Right atrium auricular region (tissue), 2 donors: ENCODE measurements around the gene SMCR8. TPM values are rescaled to one million over a fixed set of nuclear protein-coding genes. Genes with fewer than 3 reads are reported as not detected.

Experiments
- DNase-seq: peaks from one replicate; pipeline ENCODE4 v3.0.0-alpha.2; 2019; ENCODE audit warnings: low spot score
- H3K27ac ChIP-seq, 2 donors: fragments of 200-600 bp; sonication (generic); 1 replicate in 1 of 2; 2 replicates in 1 of 2; pipeline ENCODE4 v1.5.1; 2016 to 2019
- H3K27me3 ChIP-seq, 2 donors: fragments of 200-600 bp; sonication (generic); one replicate each; pipeline versions ENCODE4 v1.5.1 to v1.6.0; 2017 to 2019
- H3K36me3 ChIP-seq: fragments of 200-600 bp; sonication (generic); one replicate; pipeline ENCODE4 v1.5.1; 2016
- H3K4me1 ChIP-seq, 2 donors: fragments of 200-600 bp; sonication (generic); one replicate each; pipeline versions ENCODE4 v1.5.1 to v1.6.0; 2017 to 2019
- H3K4me3 ChIP-seq, 2 donors: fragments of 200-600 bp; sonication (generic); 1 replicate in 1 of 2; 2 replicates in 1 of 2; pipeline ENCODE4 v1.5.1; 2017 to 2019; ENCODE audit warnings: mild to moderate bottlenecking in 1 of 2, moderate library complexity in 1 of 2
- H3K9me3 ChIP-seq, 2 donors: fragments of 200-600 bp; sonication (generic); one replicate each; pipeline ENCODE4 v1.5.1; 2019
- CTCF ChIP-seq, 2 donors: fragments of 200-600 bp; sonication (generic); IDR thresholded peaks; one replicate each; pipeline ENCODE4 v1.5.1; 2019; ENCODE audit warnings: antibody characterized with exemption in 2 of 2
- microRNA-seq, 2 donors: library from miRNA; unstranded; fragments of <30 nt; microRNA quantifications; one replicate each; pipeline ENCODE4, GENCODE V29; 2016 to 2017; ENCODE audit warnings: borderline number of aligned reads in 2 of 2, borderline replicate concordance in 1 of 2
- total RNA-seq, 2 donors: library from RNA; depleted of rRNA; stranded (reverse); fragments of >200 nt; gene quantifications; one replicate each; pipeline ENCODE4 v1.1.0, GENCODE V29; 2016

SMCR8 gene
- total RNA-seq, 2 donors from 2014 or later: 11.1 to 11.4 TPM

DNA sequence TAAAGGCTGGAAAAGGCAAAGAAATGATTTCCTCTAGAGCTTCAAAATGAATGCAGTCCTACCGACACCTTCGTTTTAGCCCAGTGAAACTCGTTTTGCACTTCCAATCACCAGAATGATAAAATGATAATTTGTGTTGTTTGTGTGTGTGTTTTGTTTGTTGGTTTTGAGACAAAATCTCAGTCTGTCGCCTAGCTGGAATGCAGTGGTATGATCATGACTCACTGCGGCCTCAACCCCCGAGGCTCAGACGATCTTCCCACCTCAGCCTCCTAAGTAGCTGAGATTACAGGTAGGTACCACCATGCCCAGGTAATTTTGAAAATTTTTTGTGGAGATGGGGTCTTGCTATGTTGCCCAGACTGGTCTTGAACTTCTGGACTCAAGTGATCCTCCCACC is 59.1 kb downstream of the SMCR8 start:
- H3K9me3 ChIP-seq: peaks cover 0 to 5% of the 10 kb centered on the region in 2 donors
- H3K4me3 ChIP-seq: no peak overlapping the region
- no peaks in the 10 kb centered on the region for H3K4me1 ChIP-seq
- H3K27ac ChIP-seq: no peak overlapping the region
- H3K27me3 ChIP-seq: no peaks in the 10 kb centered on the region
- no peak for DNase-seq
- TF ChIP-seq CTCF (IDR thresholded peaks at IDR 0.05): no peak
- H3K36me3 ChIP-seq: no peaks in the 10 kb centered on the region

Small RNAs within 50 kb of the gene (microRNA-seq; reads per million reads assigned to microRNA genes)
- 0 reads per million in 2 donors for gene MIR6778

Other genes starting within 250 kb of the SMCR8 start
- gene DRG2, start 227.3 kb upstream of the SMCR8 start, total RNA-seq: 10 to 100 TPM; 18.2 to 27.7 TPM
- gene MYO15A, start 206.5 kb upstream of the SMCR8 start, total RNA-seq: under 1 TPM in 1 of 2 donors, not detected in 1; 0.20 TPM
- gene ALKBH5, start 131.5 kb upstream of the SMCR8 start, total RNA-seq: 100 to 1,000 TPM; 177 to 193 TPM
- gene LLGL1, start 89.7 kb upstream of the SMCR8 start, total RNA-seq: 10 to 100 TPM; 12.6 to 16.7 TPM
- 100 to 1,000 TPM; 232 to 306 TPM for gene FLII, start 56.6 kb upstream of the SMCR8 start, total RNA-seq
- gene MIEF2, start 54.6 kb upstream of the SMCR8 start, total RNA-seq: 10 to 100 TPM; 14.1 to 20.2 TPM
- 10 to 100 TPM; 12.6 to 18.8 TPM for gene TOP3A, start 299 bp upstream of the SMCR8 start, total RNA-seq
- 1 to 10 TPM; 5.1 to 8.5 TPM for gene SHMT1, start 48.3 kb downstream of the SMCR8 start, total RNA-seq
- not detected for gene EVPLL, start 62.5 kb downstream of the SMCR8 start, total RNA-seq
- not detected for gene LGALS9C, start 161.5 kb downstream of the SMCR8 start, total RNA-seq